ENCODE measurements around the gene THSD1.
"Not testable (repeated sequence)": the region's sequence is repeated elsewhere in the genome, so short reads cannot be mapped to it uniquely, and the experiment has no call there.

The THSD1 gene

GRCh38 chr13:52374873-52375411 lies 31.0 kb downstream of the THSD1 start:
- no peak for TF ChIP-seq CTCF (IDR thresholded peaks at IDR 0.05; ENCODE audit: insufficient read depth, missing control alignments)
- FAIRE-seq, result no peak

GRCh38 chr13:52374389-52374788 lies 31.6 kb downstream of the THSD1 start:
- no peak for TF ChIP-seq CTCF (IDR thresholded peaks at IDR 0.05; ENCODE audit: insufficient read depth, missing control alignments)
- FAIRE-seq, result no peak
- DNase-seq (ENCODE audit: insufficient read length, low spot score), result no peak

More at GRCh38 chr13:52374873-52375411, 31.0 kb downstream of the THSD1 start:
- DNase-seq (ENCODE audit: insufficient read length, low spot score), result no peak

GRCh38 chr13:52373277-52373676 lies 32.7 kb downstream of the THSD1 start:
- DNase-seq (ENCODE audit: insufficient read length, low spot score); FAIRE-seq: not testable (repeated sequence)

- TF ChIP-seq CTCF (IDR thresholded peaks at IDR 0.05; ENCODE audit: insufficient read depth, missing control alignments), result no peak
- DNase-seq (ENCODE audit: insufficient read length, low spot score), result no peak
- peak; percentile 71 for FAIRE-seq
Observed at GRCh38 chr13:52371736-52372247, 34.2 kb downstream of the THSD1 start.

- FAIRE-seq (no peak), DNase-seq (ENCODE audit: insufficient read length, low spot score) (no peak)
- no peak for TF ChIP-seq CTCF (IDR thresholded peaks at IDR 0.05; ENCODE audit: insufficient read depth, missing control alignments)
Observed at GRCh38 chr13:52366291-52366690, 39.7 kb downstream of the THSD1 start.

GRCh38 chr13:52362169-52362887 lies 43.6 kb downstream of the THSD1 start:
- not testable (repeated sequence) for DNase-seq (ENCODE audit: insufficient read length, low spot score)
- peak; percentile 84 for FAIRE-seq

- FAIRE-seq (no peak), DNase-seq (ENCODE audit: insufficient read length, low spot score) (no peak)
- TF ChIP-seq CTCF (IDR thresholded peaks at IDR 0.05; ENCODE audit: insufficient read depth, missing control alignments), result no peak
Observed at GRCh38 chr13:52361225-52361624, 44.7 kb downstream of the THSD1 start.

GRCh38 chr13:52359534-52359933 lies 46.4 kb downstream of the THSD1 start:
- TF ChIP-seq CTCF (IDR thresholded peaks at IDR 0.05; ENCODE audit: insufficient read depth, missing control alignments), result no peak
- DNase-seq (ENCODE audit: insufficient read length, low spot score), result no peak
- FAIRE-seq, result no peak

Measured in D721Med (cell line).